ENCODE results near the gene PPM1A.
"Not testable (repeated sequence)": the region's sequence is repeated elsewhere in the genome, so short reads cannot be mapped to it uniquely, and the experiment has no call there.

The PPM1A gene

GRCh38 chr14:60315196-60315990 is 66.4 kb downstream of the PPM1A start:
- TF ChIP-seq CTCF (IDR thresholded peaks at IDR 0.05; ENCODE audit: borderline replicate concordance, control extremely low read depth, extremely low read depth, insufficient read depth, missing control alignments): no peak
- in situ Hi-C loops (cut with MboI; ENCODE audit: low sequenced_read_pairs, unreplicated experiment): no loop called here
- no peak for DNase-seq (ENCODE audit: low spot score)

GRCh38 chr14:60317609-60318008 is 68.6 kb downstream of the PPM1A start:
- DNase-seq (ENCODE audit: low spot score): no peak
- in situ Hi-C loops (cut with MboI; ENCODE audit: low sequenced_read_pairs, unreplicated experiment): no loop called here
- TF ChIP-seq CTCF (IDR thresholded peaks at IDR 0.05; ENCODE audit: borderline replicate concordance, control extremely low read depth, extremely low read depth, insufficient read depth, missing control alignments): no peak

- not testable (repeated sequence) for DNase-seq (ENCODE audit: low spot score)
- in situ Hi-C loops (cut with MboI; ENCODE audit: low sequenced_read_pairs, unreplicated experiment): loop anchor here (10.0 kb wide), 1 partner anchor 116 kb away; no protein-coding TSS in a partner anchor
Observed at GRCh38 chr14:60320860-60321259, 71.8 kb downstream of the PPM1A start.

GRCh38 chr14:60323199-60323896 is 74.3 kb downstream of the PPM1A start:
- TF ChIP-seq CTCF (IDR thresholded peaks at IDR 0.05; ENCODE audit: borderline replicate concordance, control extremely low read depth, extremely low read depth, insufficient read depth, missing control alignments): no peak

GRCh38 chr14:60324837-60325236 is 75.8 kb downstream of the PPM1A start:
- TF ChIP-seq CTCF (IDR thresholded peaks at IDR 0.05; ENCODE audit: borderline replicate concordance, control extremely low read depth, extremely low read depth, insufficient read depth, missing control alignments): no peak
- no peak for DNase-seq (ENCODE audit: low spot score)
- in situ Hi-C loops (cut with MboI; ENCODE audit: low sequenced_read_pairs, unreplicated experiment): loop anchor here (10.0 to 25.0 kb wide), 2 partner anchors 120 to 263 kb away; no protein-coding TSS in a partner anchor

More at GRCh38 chr14:60323199-60323896, 74.3 kb downstream of the PPM1A start:
- DNase-seq (ENCODE audit: low spot score): no peak
- in situ Hi-C loops (cut with MboI; ENCODE audit: low sequenced_read_pairs, unreplicated experiment): loop anchor here (10.0 kb wide), 1 partner anchor 119 kb away; no protein-coding TSS in a partner anchor

GRCh38 chr14:60326274-60326673 is 77.3 kb downstream of the PPM1A start:
- TF ChIP-seq CTCF (IDR thresholded peaks at IDR 0.05; ENCODE audit: borderline replicate concordance, control extremely low read depth, extremely low read depth, insufficient read depth, missing control alignments): no peak
- in situ Hi-C loops (cut with MboI; ENCODE audit: low sequenced_read_pairs, unreplicated experiment): loop anchor here (10.0 to 25.0 kb wide), 2 partner anchors 121 to 264 kb away; no protein-coding TSS in a partner anchor
- no peak for DNase-seq (ENCODE audit: low spot score)

Measured in GM13976 (cell line).